Activated CD8-positive, alpha-beta memory T cell treated with anti-CD3 and anti-CD28 coated beads for 48 hours (primary cell): ENCODE data around the gene CITED2.

Experiments used
- DNase-seq, 3 experiments: peaks; one replicate each; pipeline ENCODE4 v3.0.0-alpha.2; 2020; ENCODE audit warnings: low read depth in 2 of 3, low spot score in 2 of 3

The CITED2 gene

DNA sequence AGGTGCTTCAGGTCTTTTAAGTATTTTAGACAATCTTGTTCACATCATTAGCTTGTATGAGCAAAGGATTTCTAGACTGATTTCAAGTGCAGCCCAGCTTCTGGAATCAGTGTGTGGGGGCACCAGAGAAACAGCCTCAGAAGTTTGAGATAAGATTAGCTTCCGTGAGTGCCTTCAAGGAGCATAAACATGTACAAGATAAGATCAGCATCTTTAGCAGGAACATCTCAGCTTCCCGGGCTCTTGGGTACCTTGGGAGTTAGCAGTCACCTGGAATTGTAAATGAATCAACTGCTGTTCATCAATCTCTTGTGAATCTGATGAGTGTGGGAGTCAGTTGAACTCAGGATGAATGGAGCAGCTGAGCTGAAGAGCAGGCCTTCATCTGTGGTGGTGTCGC is 12.0 kb upstream of the CITED2 start:
- no peak for DNase-seq

DNA sequence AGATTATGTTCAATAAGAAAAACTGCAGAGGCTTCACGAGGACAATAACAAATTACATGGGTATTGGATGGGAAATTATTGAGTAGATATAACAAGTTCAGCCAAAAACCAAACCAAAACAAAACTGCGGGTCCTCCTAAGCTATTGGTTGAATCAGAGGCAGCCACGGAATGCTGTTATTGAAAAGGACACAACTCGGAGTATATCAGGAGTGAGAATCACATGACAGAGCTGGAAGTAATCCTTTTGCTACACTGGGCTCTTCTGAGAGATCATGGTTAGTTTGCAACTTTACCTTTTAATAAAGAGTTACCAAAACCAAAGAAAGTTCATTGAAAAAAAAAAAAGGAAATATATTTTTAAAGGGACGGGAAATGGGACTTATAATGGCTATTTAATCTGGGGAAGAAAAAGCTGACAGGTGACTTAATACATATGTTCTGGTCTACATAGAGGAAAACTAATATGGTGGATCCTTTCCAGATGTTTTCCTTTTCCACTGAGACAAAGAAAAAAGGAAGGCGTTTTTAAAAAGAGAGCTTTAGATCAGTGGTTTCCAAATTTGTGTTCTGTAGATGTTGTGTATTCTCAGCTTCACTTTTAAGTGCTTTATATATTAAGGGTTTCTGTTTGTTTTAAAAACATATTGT is 6.9 kb upstream of the CITED2 start:
- DNase-seq: no peak

DNA sequence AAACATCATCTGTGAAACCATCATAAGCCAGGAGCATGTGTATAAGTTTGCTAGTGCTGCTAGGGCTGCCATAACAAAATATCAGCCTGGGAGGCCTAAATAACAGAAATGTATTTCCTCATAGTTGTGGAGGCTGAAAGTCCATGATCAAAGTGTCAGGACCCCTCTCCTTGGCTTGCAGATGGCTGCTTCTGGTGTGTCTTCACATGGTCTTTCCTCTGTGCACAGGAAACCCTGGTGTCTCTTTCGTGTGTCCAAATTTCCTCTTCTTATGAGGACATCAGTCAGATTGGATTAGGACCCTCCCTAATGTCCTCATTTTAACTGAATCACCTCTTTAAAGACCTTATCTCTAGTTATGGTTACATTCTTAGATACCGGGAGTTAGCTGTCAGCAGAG is 6.2 kb upstream of the CITED2 start:
- DNase-seq: no peak

DNA sequence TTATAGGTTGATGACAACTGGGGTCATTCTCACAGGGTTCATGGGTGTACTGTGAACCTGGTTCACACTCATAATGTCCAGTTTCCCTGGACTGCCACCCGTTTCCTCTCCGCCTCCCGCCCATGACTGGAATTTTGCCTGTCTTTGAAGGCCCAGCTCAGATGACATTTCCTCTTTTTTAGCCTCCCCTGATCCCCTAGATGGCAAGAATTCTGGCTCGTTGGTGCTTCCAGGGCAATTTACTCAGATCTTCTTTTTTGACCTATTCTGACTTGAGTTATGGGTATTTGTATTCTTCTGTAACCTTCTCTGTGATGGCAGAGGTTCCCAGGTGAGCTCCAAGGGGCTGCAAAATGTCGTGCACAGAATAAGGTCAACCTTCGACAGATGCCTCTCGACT is 5.7 kb upstream of the CITED2 start:
- DNase-seq: no peak

GRCh38 chr6:139378882-139379341 is 4.5 kb upstream of the CITED2 start:
- no peak for DNase-seq

DNA sequence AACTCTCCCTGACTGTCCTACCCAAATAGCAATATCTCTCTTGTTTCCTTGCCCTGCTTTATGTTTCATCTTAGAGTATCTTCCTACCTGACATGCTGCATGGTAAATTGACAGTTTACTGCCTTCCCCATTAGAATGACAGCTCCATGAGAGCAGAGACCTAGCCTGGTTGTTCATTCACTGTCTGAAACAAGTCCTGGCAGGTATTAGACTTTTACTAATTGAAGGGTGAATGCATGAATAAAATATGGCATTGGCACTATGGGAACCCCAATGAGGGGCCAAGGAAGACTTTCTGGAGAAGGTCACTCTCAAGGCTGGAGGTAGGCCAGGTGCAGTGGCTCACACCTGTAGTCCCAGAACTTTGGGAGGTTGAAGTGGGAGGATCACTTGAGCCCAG is 3.8 kb upstream of the CITED2 start:
- DNase-seq: no peak

DNA sequence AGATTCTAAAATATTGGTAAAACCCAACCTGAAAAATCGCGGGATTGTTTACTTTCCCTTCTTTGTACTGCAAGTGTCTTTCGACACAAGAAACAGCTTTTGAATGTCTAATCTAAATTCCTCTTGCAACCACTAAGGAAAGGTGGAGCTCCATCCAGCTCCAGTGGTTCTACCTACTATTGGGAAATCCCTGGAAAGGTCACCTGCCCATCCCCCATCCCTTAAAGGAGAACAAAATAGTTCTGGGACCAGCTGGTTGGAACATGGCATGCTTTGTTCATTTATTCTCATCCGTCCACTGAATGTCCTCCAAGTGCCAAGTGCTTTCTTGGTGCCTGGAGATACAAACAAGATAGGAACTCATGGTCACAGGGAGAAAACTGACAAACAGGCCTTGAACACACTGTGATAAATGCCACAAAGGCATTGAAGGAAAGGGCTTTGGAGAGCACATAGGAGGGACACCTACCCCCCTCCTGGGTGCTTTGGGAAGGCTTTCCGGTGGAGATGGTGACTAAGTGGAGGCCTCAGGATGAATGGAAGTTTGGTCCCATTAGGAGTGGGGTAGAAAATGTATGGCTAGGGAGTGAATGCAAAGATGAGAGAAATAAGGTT is 2.3 kb upstream of the CITED2 start:
- DNase-seq: no peak

GRCh38 chr6:139376017-139376330 is 1.5 kb upstream of the CITED2 start:
- no peak for DNase-seq

- DNase-seq: peak; percentile 61 to 65 (median 64)
Observed at GRCh38 chr6:139375226-139376016, 973 bp upstream of the CITED2 start.

DNA sequence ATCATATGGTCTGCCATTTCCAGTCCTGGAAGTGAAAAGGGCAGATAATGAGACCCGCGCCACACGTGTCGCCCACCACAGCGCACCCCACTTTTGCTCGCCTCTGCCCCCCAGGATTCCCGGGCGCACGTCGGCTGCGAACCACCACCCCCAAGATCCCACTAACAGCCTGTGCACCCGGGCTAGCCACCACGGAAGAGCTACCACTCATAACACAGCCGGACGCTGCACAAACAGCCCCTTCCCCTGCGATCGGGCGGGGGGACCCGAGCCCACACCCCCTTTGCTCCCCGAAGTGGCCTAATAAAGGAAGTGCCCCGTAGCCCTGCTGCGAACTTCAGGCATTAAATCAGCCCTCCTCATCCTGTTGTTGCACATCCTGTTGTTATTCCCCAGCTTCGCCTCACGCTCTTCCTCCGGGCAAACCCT is 506 bp downstream of the CITED2 start:
- no peak for DNase-seq

- DNase-seq: peak; percentile 38 to 62 (median 44)
Observed at GRCh38 chr6:139373154-139373927, 1.1 kb downstream of the CITED2 start.

GRCh38 chr6:139372326-139373153 is 1.9 kb downstream of the CITED2 start:
- DNase-seq: no peak

GRCh38 chr6:139371421-139372203 is 2.8 kb downstream of the CITED2 start:
- no peak for DNase-seq

- no peak for DNase-seq
Observed at GRCh38 chr6:139370999-139371345, 3.5 kb downstream of the CITED2 start.

GRCh38 chr6:139370283-139370998 is 4.0 kb downstream of the CITED2 start:
- no peak for DNase-seq

DNA sequence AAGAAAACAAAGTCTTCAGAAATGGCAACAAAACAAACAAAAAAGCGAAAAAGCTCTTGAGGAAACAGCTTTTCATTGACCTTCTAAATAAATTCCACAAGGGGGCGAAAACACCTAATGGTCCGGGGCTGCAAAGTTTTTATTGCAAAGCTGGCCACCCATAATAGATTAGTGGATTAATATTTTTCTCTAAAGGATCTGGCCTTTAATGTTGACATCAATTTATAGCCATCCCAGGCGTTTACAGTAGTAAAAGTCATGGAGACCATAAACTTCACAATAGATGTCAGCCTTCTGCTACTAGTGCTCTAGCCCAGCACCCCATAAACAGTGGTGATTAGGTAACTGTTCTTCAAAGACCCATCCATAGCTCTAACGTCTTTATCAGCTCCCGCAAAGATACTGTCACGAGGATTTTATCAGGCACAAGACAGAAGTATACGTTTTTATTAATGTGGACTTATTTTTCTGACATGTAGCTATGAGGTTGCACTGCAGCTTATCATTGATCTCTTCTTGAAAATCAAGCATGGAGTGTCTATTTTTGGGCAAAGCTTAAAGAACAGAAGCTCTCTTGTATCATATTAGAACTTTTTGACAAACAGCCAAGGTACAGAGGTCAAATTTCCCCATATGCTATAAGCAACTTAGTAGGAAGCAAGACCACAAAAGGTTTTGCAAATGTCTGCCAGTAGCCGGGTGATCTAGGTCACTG is 4.7 kb downstream of the CITED2 start:
- DNase-seq: no peak

- DNase-seq: no peak
Observed at GRCh38 chr6:139369068-139369467, 5.4 kb downstream of the CITED2 start.

DNA sequence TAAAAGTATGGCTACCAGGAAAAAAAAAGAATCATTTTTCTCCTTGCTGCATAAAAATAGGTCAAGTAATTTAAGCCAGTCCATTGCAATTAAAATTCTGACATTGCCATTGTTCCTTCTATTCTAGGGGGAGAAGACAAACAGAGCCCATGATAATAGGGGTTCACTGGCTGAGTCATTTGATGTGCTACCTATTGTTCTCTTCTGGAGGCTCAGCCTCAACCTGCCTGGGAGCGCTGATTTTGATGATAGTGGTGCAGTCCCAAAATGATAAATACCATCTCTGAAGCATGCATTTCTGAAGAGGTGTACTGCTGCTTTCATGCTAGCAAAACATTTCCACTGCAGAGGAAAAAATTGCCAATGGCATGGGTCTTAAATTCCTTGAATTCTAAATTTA is 5.8 kb downstream of the CITED2 start:
- DNase-seq: no peak
